GM23248 (cell line): ENCODE results near the gene MTSS2.

Experiments
- EZH2 ChIP-seq: fragments of 200-600 bp; sonication (generic); IDR thresholded peaks from 2 replicates; pipeline ENCODE4 v1.6.1; 2018; ENCODE audit warnings: antibody characterized with exemption, mild to moderate bottlenecking; ENCODE audit not compliant: insufficient read depth, poor library complexity, severe bottlenecking
- EZH2phosphoT487 ChIP-seq: fragments of 200-600 bp; sonication (generic); IDR thresholded peaks from 2 replicates; pipeline ENCODE4 v1.6.1; 2018; ENCODE audit warnings: antibody characterized with exemption, moderate library complexity, mild to moderate bottlenecking, low read depth; ENCODE audit not compliant: insufficient read depth

GRCh38 chr16:70692130-70692872 is 6.4 kb upstream of the MTSS2 start:
- no peak for TF ChIP-seq EZH2
- no peak for TF ChIP-seq EZH2phosphoT487
